ENCODE data around the gene RBBP8NL.

- TF ChIP-seq, protein P1, sequence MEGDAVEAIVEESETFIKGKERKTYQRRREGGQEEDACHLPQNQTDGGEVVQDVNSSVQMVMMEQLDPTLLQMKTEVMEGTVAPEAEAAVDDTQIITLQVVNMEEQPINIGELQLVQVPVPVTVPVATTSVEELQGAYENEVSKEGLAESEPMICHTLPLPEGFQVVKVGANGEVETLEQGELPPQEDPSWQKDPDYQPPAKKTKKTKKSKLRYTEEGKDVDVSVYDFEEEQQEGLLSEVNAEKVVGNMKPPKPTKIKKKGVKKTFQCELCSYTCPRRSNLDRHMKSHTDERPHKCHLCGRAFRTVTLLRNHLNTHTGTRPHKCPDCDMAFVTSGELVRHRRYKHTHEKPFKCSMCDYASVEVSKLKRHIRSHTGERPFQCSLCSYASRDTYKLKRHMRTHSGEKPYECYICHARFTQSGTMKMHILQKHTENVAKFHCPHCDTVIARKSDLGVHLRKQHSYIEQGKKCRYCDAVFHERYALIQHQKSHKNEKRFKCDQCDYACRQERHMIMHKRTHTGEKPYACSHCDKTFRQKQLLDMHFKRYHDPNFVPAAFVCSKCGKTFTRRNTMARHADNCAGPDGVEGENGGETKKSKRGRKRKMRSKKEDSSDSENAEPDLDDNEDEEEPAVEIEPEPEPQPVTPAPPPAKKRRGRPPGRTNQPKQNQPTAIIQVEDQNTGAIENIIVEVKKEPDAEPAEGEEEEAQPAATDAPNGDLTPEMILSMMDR (IDR thresholded peaks at IDR 0.05; ENCODE audit: low read length): no peak
- no peak for TF ChIP-seq EZH2phosphoT487 (IDR thresholded peaks at IDR 0.05; ENCODE audit: low read length)
These were observed 24.6 kb upstream of the RBBP8NL start for GRCh38 chr20:62451970-62452369.
